CD14-positive monocyte (primary cell): ENCODE measurements around the gene TSPAN3. TPM values are rescaled to one million over a fixed set of nuclear protein-coding genes. Genes with fewer than 3 reads are reported as not detected.

ENCODE experiments used
- DNase-seq, 3 donors: peaks; one replicate each; pipeline ENCODE4 v3.0.0-alpha.2; 2011 to 2022
- H2AFZ ChIP-seq: 2 replicates; pipeline ENCODE4 v1.6.0; 2012; ENCODE audit warnings: mild to moderate bottlenecking, low read depth, low read length, inconsistent platforms; ENCODE audit not compliant: insufficient read depth, poor library complexity, severe bottlenecking
- H3K27ac ChIP-seq, 2 donors: 1 replicate in 1 of 2; 2 replicates in 1 of 2; pipeline ENCODE4 v1.5.1; 2012 to 2013; ENCODE audit warnings: low read length in 2 of 2, control low read depth in 1 of 2, inconsistent platforms in 1 of 2, low read depth in 1 of 2, mild to moderate bottlenecking in 1 of 2
- H3K27me3 ChIP-seq, 2 donors: one replicate each; pipeline versions ENCODE4 v1.6.0 to v1.6.1; 2011 to 2013; ENCODE audit warnings: low read length in 2 of 2; ENCODE audit not compliant: control insufficient read depth in 2 of 2, insufficient read depth in 2 of 2
- H3K36me3 ChIP-seq, 2 donors: replicated peaks in 1 of 2; 1 replicate in 1 of 2; 2 replicates in 1 of 2; pipeline versions ENCODE4 v1.5.1 to v1.6.1; 2012 to 2013; ENCODE audit warnings: low read length in 2 of 2, control low read depth in 1 of 2, inconsistent platforms in 1 of 2, mild to moderate bottlenecking in 1 of 2; ENCODE audit not compliant: insufficient read depth in 2 of 2, control insufficient read depth in 1 of 2
- H3K4me1 ChIP-seq, 2 donors: 1 replicate in 1 of 2; 2 replicates in 1 of 2; pipeline versions ENCODE4 v1.5.1 to v1.6.1; 2012 to 2013; ENCODE audit warnings: low read length in 2 of 2, control low read depth in 1 of 2, inconsistent platforms in 1 of 2, mild to moderate bottlenecking in 1 of 2, moderate library complexity in 1 of 2; ENCODE audit not compliant: insufficient read depth in 2 of 2, control insufficient read depth in 1 of 2
- H3K4me2 ChIP-seq: replicated peaks from 2 replicates; pipeline ENCODE3; 2012; ENCODE audit warnings: low read length, moderate library complexity, mild to moderate bottlenecking; ENCODE audit not compliant: poor library complexity, severe bottlenecking; ENCODE audit errors: extremely low read depth
- H3K4me3 ChIP-seq, 3 experiments: fragments of 200-600 bp in 1 of 3; sonication (generic) in 1 of 3; replicated peaks in 1 of 3; 1 replicate in 2 of 3; 2 replicates in 1 of 3; pipeline ENCODE4 v1.5.1; 2011 to 2013; ENCODE audit warnings: low read length in 3 of 3, mild to moderate bottlenecking in 3 of 3, control low read depth in 2 of 3, low read depth in 2 of 3, inconsistent platforms in 1 of 3, moderate library complexity in 1 of 3
- H3K79me2 ChIP-seq: 2 replicates; pipeline ENCODE4 v1.6.0; 2012; ENCODE audit warnings: mild to moderate bottlenecking, control low read depth, inconsistent platforms, low read length, moderate library complexity; ENCODE audit not compliant: insufficient read depth
- H3K9ac ChIP-seq: 2 replicates; pipeline ENCODE4 v1.6.0; 2017; ENCODE audit warnings: low read length, mild to moderate bottlenecking; ENCODE audit not compliant: insufficient read depth, poor library complexity, severe bottlenecking
- H3K9me3 ChIP-seq, 2 donors: replicated peaks in 1 of 2; 1 replicate in 1 of 2; 2 replicates in 1 of 2; pipeline versions ENCODE4 v1.5.1 to v1.6.1; 2012 to 2013; ENCODE audit warnings: low read length in 2 of 2, control low read depth in 1 of 2; ENCODE audit not compliant: control insufficient read depth in 1 of 2, insufficient read depth in 1 of 2
- H4K20me1 ChIP-seq: 2 replicates; pipeline ENCODE4 v1.6.0; 2012; ENCODE audit warnings: mild to moderate bottlenecking, low read length, control low read depth, moderate library complexity; ENCODE audit not compliant: insufficient read depth
- H3K27ac Mint-ChIP-seq, 7 donors: one replicate each; pipeline ENCODE4 v1.8.0; 2020; ENCODE audit warnings: mild to moderate bottlenecking in 7 of 7, mixed read lengths in 7 of 7, moderate library complexity in 6 of 7, inconsistent platforms in 2 of 7
- H3K27me3 Mint-ChIP-seq, 3 donors: one replicate each; pipeline ENCODE4 v1.8.0; 2021 to 2022; ENCODE audit warnings: low read depth in 3 of 3, mild to moderate bottlenecking in 3 of 3, mixed read lengths in 3 of 3, moderate library complexity in 3 of 3, inconsistent platforms in 1 of 3
- H3K36me3 Mint-ChIP-seq, 2 donors: one replicate each; pipeline ENCODE4 v1.8.0; 2020; ENCODE audit warnings: mixed read lengths in 2 of 2, inconsistent platforms in 1 of 2, mild to moderate bottlenecking in 1 of 2
- H3K4me1 Mint-ChIP-seq: one replicate; pipeline ENCODE4 v1.8.0; 2020; ENCODE audit warnings: mild to moderate bottlenecking, mixed read lengths
- H3K4me3 Mint-ChIP-seq, 2 donors: one replicate each; pipeline ENCODE4 v1.8.0; 2020; ENCODE audit warnings: mild to moderate bottlenecking in 2 of 2, mixed read lengths in 2 of 2, moderate library complexity in 1 of 2
- H3K9me3 Mint-ChIP-seq, 7 donors: one replicate each; pipeline ENCODE4 v1.8.0; 2020 to 2022; ENCODE audit warnings: mixed read lengths in 7 of 7, mild to moderate bottlenecking in 6 of 7, moderate library complexity in 6 of 7, inconsistent platforms in 2 of 7
- WGBS: methylation state at CpG from one replicate; pipeline ENCODE4 v1.1.5; 2013; ENCODE audit warnings: missing lambda C conversion rate; ENCODE audit not compliant: insufficient coverage; 5-methylcytosine and 5-hydroxymethylcytosine counted together
- intact Hi-C, 2 donors: fragments of 100-400 bp; cut with micrococcal nuclease; formaldehyde crosslinking; loops; one replicate each; pipeline versions ENCODE4 v1.15.0 to v1.15.1; 2023
- polyA plus RNA-seq, 3 donors: library from polyadenylated mRNA; depleted of rRNA in 1 of 3; unstranded in 2 of 3; stranded (reverse) in 1 of 3; fragments of 300-500 nt in 2 of 3; fragments of >200 nt in 1 of 3; fragmentation: Illumina TruSeq in 2 of 3; gene quantifications; 1 replicate in 2 of 3; 2 replicates in 1 of 3; pipeline ENCODE4 v1.2.3, GENCODE V29; 2012 to 2021
- TF ChIP-seq, protein P1 (sequence below): fragments of 200-600 bp; IDR thresholded peaks from one replicate; pipeline ENCODE4 v1.8.0; 2022; ENCODE audit warnings: antibody characterized with exemption, mild to moderate bottlenecking

TSPAN3 gene
- polyA plus RNA-seq, 3 donors, result 26.0 to 68.0 (median 53.2) TPM

- Histone ChIP-seq H3K79me2 (peaks cover 99% of the 10 kb centered on the region), H3K4me2 (no peak overlapping the region), H4K20me1 (peaks cover 100% of the 10 kb centered on the region), H3K27ac (peak overlapping the region; percentile 22 to 83), H3K4me1 (peaks cover 70 to 82% of the 10 kb centered on the region in 2 donors), H3K4me3 (no peak overlapping the region), H3K27me3 (no peaks in the 10 kb centered on the region), H3K9me3 (no peaks in the 10 kb centered on the region), H3K36me3 (peaks cover 58 to 64% of the 10 kb centered on the region in 2 donors), H3K9ac (no peak overlapping the region), H2AFZ (no peak overlapping the region)
- Mint-ChIP-seq H3K36me3 (peaks cover 53 to 80% of the 10 kb centered on the region in 2 donors), H3K27ac (peak overlapping the region; percentile 72 to 94 (median 78)), H3K9me3 (no peaks in the 10 kb centered on the region), H3K4me1 (peaks cover 90% of the 10 kb centered on the region), H3K4me3 (no peak overlapping the region), H3K27me3 (no peaks in the 10 kb centered on the region)
- intact Hi-C loops, result no loop called here
- WGBS, result 96% methylated on average over 17 of the region's 20 CpGs
- DNase-seq, result no peak
- TF ChIP-seq, protein P1, sequence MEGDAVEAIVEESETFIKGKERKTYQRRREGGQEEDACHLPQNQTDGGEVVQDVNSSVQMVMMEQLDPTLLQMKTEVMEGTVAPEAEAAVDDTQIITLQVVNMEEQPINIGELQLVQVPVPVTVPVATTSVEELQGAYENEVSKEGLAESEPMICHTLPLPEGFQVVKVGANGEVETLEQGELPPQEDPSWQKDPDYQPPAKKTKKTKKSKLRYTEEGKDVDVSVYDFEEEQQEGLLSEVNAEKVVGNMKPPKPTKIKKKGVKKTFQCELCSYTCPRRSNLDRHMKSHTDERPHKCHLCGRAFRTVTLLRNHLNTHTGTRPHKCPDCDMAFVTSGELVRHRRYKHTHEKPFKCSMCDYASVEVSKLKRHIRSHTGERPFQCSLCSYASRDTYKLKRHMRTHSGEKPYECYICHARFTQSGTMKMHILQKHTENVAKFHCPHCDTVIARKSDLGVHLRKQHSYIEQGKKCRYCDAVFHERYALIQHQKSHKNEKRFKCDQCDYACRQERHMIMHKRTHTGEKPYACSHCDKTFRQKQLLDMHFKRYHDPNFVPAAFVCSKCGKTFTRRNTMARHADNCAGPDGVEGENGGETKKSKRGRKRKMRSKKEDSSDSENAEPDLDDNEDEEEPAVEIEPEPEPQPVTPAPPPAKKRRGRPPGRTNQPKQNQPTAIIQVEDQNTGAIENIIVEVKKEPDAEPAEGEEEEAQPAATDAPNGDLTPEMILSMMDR, result no peak
Measured at GRCh38 chr15:77017761-77018720, 52.9 kb downstream of the TSPAN3 start.

DNA sequence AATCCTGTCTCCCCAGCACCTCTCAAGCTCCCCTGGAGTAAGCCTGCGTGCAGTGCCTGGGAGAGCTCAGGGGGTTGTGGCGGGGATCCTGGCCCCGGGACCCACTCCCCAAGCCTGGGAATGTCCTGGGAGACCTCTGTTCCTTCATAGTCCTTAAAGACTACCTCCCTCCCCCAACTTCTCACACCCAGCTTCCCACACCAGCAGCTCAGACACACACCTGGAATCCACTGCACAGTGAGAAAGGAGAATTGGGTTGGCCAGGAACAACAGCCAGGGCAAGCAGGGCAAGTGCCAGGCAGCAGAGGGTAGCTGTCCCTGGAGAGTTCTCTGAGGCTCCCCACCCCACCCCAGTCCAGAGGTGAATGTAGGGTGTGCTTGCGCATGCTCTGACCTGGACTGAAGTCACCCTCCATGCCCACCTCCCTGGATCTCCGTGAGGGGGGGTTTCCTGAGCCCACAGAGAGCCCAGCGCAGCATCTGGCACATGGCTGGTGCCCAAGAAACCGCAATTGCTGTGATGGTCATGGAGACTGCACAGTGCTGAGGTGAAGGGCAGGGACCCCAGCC is 53.7 kb downstream of the TSPAN3 start:
- Histone ChIP-seq H3K9ac (no peak overlapping the region), H4K20me1 (peaks cover 100% of the 10 kb centered on the region), H3K27ac (peak overlapping the region; percentile 6 to 83), H3K27me3 (no peaks in the 10 kb centered on the region), H3K4me3 (no peak overlapping the region), H3K4me2 (no peak overlapping the region), H3K79me2 (peaks cover 99% of the 10 kb centered on the region), H2AFZ (no peak overlapping the region), H3K9me3 (no peaks in the 10 kb centered on the region), H3K36me3 (peaks cover 50 to 55% of the 10 kb centered on the region in 2 donors), H3K4me1 (peaks cover 78 to 90% of the 10 kb centered on the region in 2 donors)
- no peak for DNase-seq
- Mint-ChIP-seq H3K36me3 (peaks cover 47 to 78% of the 10 kb centered on the region in 2 donors), H3K27ac (peak overlapping the region; percentile 40 to 94 (median 76)), H3K4me1 (peaks cover 96% of the 10 kb centered on the region), H3K9me3 (no peaks in the 10 kb centered on the region), H3K4me3 (no peak overlapping the region), H3K27me3 (no peaks in the 10 kb centered on the region)
- intact Hi-C loops, result no loop called here
- TF ChIP-seq, protein P1, result no peak
- 100% methylated on average over 2 of the region's 7 CpGs for WGBS
